Tibial nerve (tissue), 4 donors: Measurements from ENCODE around the gene LRG1. TPM values are rescaled to one million over a fixed set of nuclear protein-coding genes. Genes with fewer than 3 reads are reported as not detected.

Experiments
- DNase-seq, 2 donors: peaks; one replicate each; pipeline ENCODE4 v3.0.0-alpha.2; 2019; ENCODE audit warnings: low spot score in 2 of 2
- H3K27ac ChIP-seq, 4 donors: fragments of 200-600 bp; sonication (generic) in 3 of 4; one replicate each; pipeline ENCODE4 v1.5.1; 2017 to 2019; ENCODE audit warnings: mild to moderate bottlenecking in 1 of 4
- H3K27me3 ChIP-seq, 2 donors: fragments of 200-600 bp; sonication (generic) in 1 of 2; one replicate each; pipeline versions ENCODE4 v1.5.1 to v1.6.0; 2017 to 2019
- H3K36me3 ChIP-seq, 3 donors: fragments of 200-600 bp; sonication (generic); one replicate each; pipeline ENCODE4 v1.5.1; 2018 to 2019
- H3K4me1 ChIP-seq, 4 donors: fragments of 200-600 bp; sonication (generic) in 3 of 4; one replicate each; pipeline ENCODE4 v1.5.1; 2017 to 2019
- H3K4me3 ChIP-seq, 4 donors: fragments of 200-600 bp; sonication (generic) in 3 of 4; one replicate each; pipeline ENCODE4 v1.5.1; 2017 to 2019; ENCODE audit warnings: mild to moderate bottlenecking in 1 of 4, moderate library complexity in 1 of 4
- H3K9me3 ChIP-seq, 4 donors: fragments of 200-600 bp; sonication (generic) in 3 of 4; one replicate each; pipeline ENCODE4 v1.5.1; 2017 to 2019
- CTCF ChIP-seq, 5 experiments: fragments of 200-600 bp in 3 of 5; fragments of 450-650 bp in 2 of 5; sonication (generic) in 3 of 5; IDR thresholded peaks; one replicate each; pipeline ENCODE4 v1.5.1; 2016 to 2019; ENCODE audit warnings: antibody characterized with exemption in 5 of 5, mild to moderate bottlenecking in 3 of 5, moderate library complexity in 2 of 5
- EP300 ChIP-seq, 2 donors: sonication (generic); formaldehyde crosslinking; IDR thresholded peaks; one replicate each; pipeline ENCODE4 v1.6.1; 2017; ENCODE audit warnings: antibody characterized with exemption in 2 of 2, mild to moderate bottlenecking in 1 of 2
- POLR2A ChIP-seq, 2 donors: fragments of 450-650 bp; IDR thresholded peaks; one replicate each; pipeline ENCODE4 v1.6.1; 2017; ENCODE audit warnings: antibody characterized with exemption in 2 of 2, mild to moderate bottlenecking in 2 of 2, moderate library complexity in 2 of 2
- whole genome bisulfite sequencing, 2 donors: methylation state at CpG; one replicate each; pipeline ENCODE4 v1.1.5; 2018; 5-methylcytosine and 5-hydroxymethylcytosine counted together
- total RNA-seq, 4 donors: library from RNA; depleted of rRNA; stranded (reverse); fragments of >200 nt; gene quantifications; one replicate each; pipeline ENCODE4 v1.1.0, GENCODE V29; 2016

The LRG1 gene
- total RNA-seq, 4 donors from 2014 or later: 0.66 to 2.5 (median 1.4) TPM

- no peak overlapping the region for H3K4me3 ChIP-seq
- TF ChIP-seq CTCF (IDR thresholded peaks at IDR 0.05) (no peak), POLR2A (IDR thresholded peaks at IDR 0.05) (no peak), EP300 (IDR thresholded peaks at IDR 0.05) (no peak)
- WGBS, 2 donors: 88 to 90% methylated on average over 15 to 21 of the region's 21 CpGs
- H3K27ac ChIP-seq: no peak overlapping the region
- H3K36me3 ChIP-seq: peaks cover 0 to 31% (median 0%) of the 10 kb centered on the region in 3 donors
- H3K27me3 ChIP-seq: no peaks in the 10 kb centered on the region
- no peak for DNase-seq
- no peaks in the 10 kb centered on the region for H3K9me3 ChIP-seq
- peaks cover 0 to 14% (median 0%) of the 10 kb centered on the region in 4 donors for H3K4me1 ChIP-seq
Observed at GRCh38 chr19:4508698-4509097, 31.1 kb downstream of the LRG1 start.

GRCh38 chr19:4507804-4508203, 32.0 kb downstream of the LRG1 start:
- TF ChIP-seq POLR2A (IDR thresholded peaks at IDR 0.05): no peak
- TF ChIP-seq EP300 (IDR thresholded peaks at IDR 0.05): no peak
- no peak for TF ChIP-seq CTCF (IDR thresholded peaks at IDR 0.05)
- Histone ChIP-seq H3K4me3 (no peak overlapping the region), H3K27ac (no peak overlapping the region), H3K4me1 (peaks cover 0 to 14% (median 0%) of the 10 kb centered on the region in 4 donors), H3K36me3 (peaks cover 0 to 40% (median 0%) of the 10 kb centered on the region in 3 donors), H3K27me3 (no peaks in the 10 kb centered on the region), H3K9me3 (no peaks in the 10 kb centered on the region)
- 74 to 77% methylated on average over 15 to 17 of the region's 17 CpGs for WGBS, 2 donors
- DNase-seq: no peak

GRCh38 chr19:4507150-4507452, 32.7 kb downstream of the LRG1 start:
- H3K27ac ChIP-seq: no peak overlapping the region
- H3K36me3 ChIP-seq: peaks cover 0 to 47% (median 0%) of the 10 kb centered on the region in 3 donors
- peaks cover 0 to 14% (median 0%) of the 10 kb centered on the region in 4 donors for H3K4me1 ChIP-seq
- no peak for DNase-seq
- H3K4me3 ChIP-seq: no peak overlapping the region
- no peaks in the 10 kb centered on the region for H3K9me3 ChIP-seq
- H3K27me3 ChIP-seq: no peaks in the 10 kb centered on the region
- no peak for TF ChIP-seq EP300 (IDR thresholded peaks at IDR 0.05)
- TF ChIP-seq POLR2A (IDR thresholded peaks at IDR 0.05): no peak
- TF ChIP-seq CTCF (IDR thresholded peaks at IDR 0.05): no peak
- WGBS, 2 donors: 83 to 89% methylated on average over 6 to 12 of the region's 12 CpGs

- Histone ChIP-seq H3K4me3 (no peak overlapping the region), H3K27ac (no peak overlapping the region), H3K4me1 (peaks cover 0 to 14% (median 0%) of the 10 kb centered on the region in 4 donors), H3K27me3 (no peaks in the 10 kb centered on the region), H3K9me3 (no peaks in the 10 kb centered on the region), H3K36me3 (peaks cover 0 to 52% (median 0%) of the 10 kb centered on the region in 3 donors)
- no peak for DNase-seq
- TF ChIP-seq EP300 (IDR thresholded peaks at IDR 0.05) (no peak), POLR2A (IDR thresholded peaks at IDR 0.05) (no peak), CTCF (IDR thresholded peaks at IDR 0.05) (no peak)
- 86 to 87% methylated on average over 15 to 16 of the region's 17 CpGs for WGBS, 2 donors
Observed at GRCh38 chr19:4506449-4507149, 33.2 kb downstream of the LRG1 start.

- Histone ChIP-seq H3K27me3 (no peaks in the 10 kb centered on the region), H3K4me3 (no peak overlapping the region), H3K27ac (peak overlapping the region in 1 of 4 donors; percentile 54), H3K9me3 (no peaks in the 10 kb centered on the region), H3K36me3 (peaks cover 0 to 60% (median 0%) of the 10 kb centered on the region in 3 donors), H3K4me1 (peaks cover 0 to 14% (median 0%) of the 10 kb centered on the region in 4 donors)
- DNase-seq: no peak
- WGBS, 2 donors: 90 to 91% methylated on average over 34 of the region's 34 CpGs
- no peak for TF ChIP-seq CTCF (IDR thresholded peaks at IDR 0.05)
- no peak for TF ChIP-seq EP300 (IDR thresholded peaks at IDR 0.05)
- TF ChIP-seq POLR2A (IDR thresholded peaks at IDR 0.05): no peak
Observed at GRCh38 chr19:4505570-4506448, 34.0 kb downstream of the LRG1 start.
